Neural progenitor cell (in vitro differentiated cells): ENCODE measurements around the gene NPM1. TPM values are rescaled to one million over a fixed set of nuclear protein-coding genes. Genes with fewer than 3 reads are reported as not detected.
A peak's percentile ranks its signal among the peaks of the same experiment; 100 is the strongest.

Experiments
- DNase-seq: peaks from one replicate; pipeline ENCODE4 v3.0.0-alpha.2; 2016; ENCODE audit warnings: low spot score
- H2AFZ ChIP-seq: fragments of 200-600 bp; sonication (generic); replicated peaks from 2 replicates; pipeline ENCODE4 v1.6.1; 2016; ENCODE audit warnings: antibody characterized with exemption
- H3F3A ChIP-seq: fragments of 200-600 bp; sonication (generic); 2 replicates; pipeline ENCODE4 v1.6.1; 2016; ENCODE audit warnings: antibody characterized with exemption, low read depth
- H3K27ac ChIP-seq: fragments of 200-600 bp; sonication (generic); 2 replicates; pipeline ENCODE4 v1.5.1; 2016; ENCODE audit warnings: mild to moderate bottlenecking
- H3K27me3 ChIP-seq: fragments of 200-600 bp; sonication (generic); 2 replicates; pipeline ENCODE4 v1.6.1; 2016; ENCODE audit warnings: mild to moderate bottlenecking, moderate library complexity
- H3K36me3 ChIP-seq: fragments of 200-600 bp; sonication (generic); 2 replicates; pipeline ENCODE4 v1.5.1; 2016
- H3K4me1 ChIP-seq: fragments of 200-600 bp; sonication (generic); 2 replicates; pipeline ENCODE4 v1.6.1; 2016; ENCODE audit warnings: mixed run types
- H3K4me2 ChIP-seq: fragments of 200-600 bp; sonication (generic); 2 replicates; pipeline ENCODE4 v1.6.1; 2016
- H3K4me3 ChIP-seq: fragments of 200-600 bp; sonication (generic); 2 replicates; pipeline ENCODE4 v1.5.1; 2016
- H3K79me2 ChIP-seq: fragments of 200-600 bp; sonication (generic); 2 replicates; pipeline ENCODE4 v1.6.1; 2016; ENCODE audit warnings: low read depth
- H3K9ac ChIP-seq: fragments of 200-600 bp; sonication (generic); 2 replicates; pipeline ENCODE4 v1.6.1; 2016
- H3K9me3 ChIP-seq: fragments of 200-600 bp; sonication (generic); 2 replicates; pipeline ENCODE4 v1.5.1; 2016; ENCODE audit warnings: low read depth
- H4K20me1 ChIP-seq: fragments of 200-600 bp; sonication (generic); 2 replicates; pipeline ENCODE4 v1.6.1; 2016; ENCODE audit warnings: low read depth
- H3K27ac Mint-ChIP-seq: 3 replicates; pipeline ENCODE4 v1.8.0; 2021; ENCODE audit warnings: mixed read lengths
- H3K27me3 Mint-ChIP-seq: 2 replicates; pipeline ENCODE4 v1.8.0; 2022; ENCODE audit warnings: low read depth, mild to moderate bottlenecking, inconsistent platforms, moderate library complexity, mixed read lengths; ENCODE audit not compliant: insufficient read depth
- H3K36me3 Mint-ChIP-seq: 3 replicates; pipeline ENCODE4 v1.8.0; 2021; ENCODE audit warnings: mixed read lengths
- H3K4me1 Mint-ChIP-seq: 3 replicates; pipeline ENCODE4 v1.8.0; 2021; ENCODE audit warnings: mixed read lengths
- H3K4me3 Mint-ChIP-seq: 3 replicates; pipeline ENCODE4 v1.8.0; 2021; ENCODE audit warnings: mild to moderate bottlenecking, moderate library complexity, mixed read lengths
- H3K9me3 Mint-ChIP-seq: 3 replicates; pipeline ENCODE4 v1.8.0; 2020; ENCODE audit warnings: mixed read lengths
- CTCF ChIP-seq: fragments of 200-600 bp; sonication (generic); IDR thresholded peaks from 2 replicates; pipeline ENCODE4 v1.5.1; 2017; ENCODE audit warnings: antibody characterized with exemption, mild to moderate bottlenecking
- EZH2 ChIP-seq: fragments of 200-600 bp; sonication (generic); IDR thresholded peaks from 2 replicates; pipeline ENCODE4 v1.6.1; 2017; ENCODE audit warnings: antibody characterized with exemption, mild to moderate bottlenecking, moderate library complexity
- EZH2phosphoT487 ChIP-seq: fragments of 200-600 bp; sonication (generic); IDR thresholded peaks from 2 replicates; pipeline ENCODE4 v1.6.1; 2017; ENCODE audit warnings: antibody characterized with exemption
- total RNA-seq: library from RNA; depleted of rRNA; stranded (reverse); fragments of >200 nt; gene quantifications from 2 replicates; pipeline ENCODE4 v1.2.3, GENCODE V29; 2015; ENCODE audit warnings: low replicate concordance

The NPM1 gene
- total RNA-seq = 2,155 and 3,685 TPM in 2 replicates

- Mint-ChIP-seq H3K4me1 (peaks cover 32% of the 10 kb centered on the region), H3K27ac (peak within 1 kb of the TSS; percentile 100)
Measured at GRCh38 chr5:171387345-171387969, at the start of gene NPM1. Gene NPM1, plus strand, starts transcription at chr5:171387849. Its CDS starts 100 bp downstream, at chr5:171387949.

GRCh38 chr5:171340042-171340441, 47.6 kb upstream of the NPM1 start:
- Mint-ChIP-seq H3K4me1 (no peaks in the 10 kb centered on the region), H3K27me3 (peaks cover 13% of the 10 kb centered on the region), H3K36me3 (no peaks in the 10 kb centered on the region), H3K27ac (no peak overlapping the region), H3K4me3 (no peak overlapping the region), H3K9me3 (no peaks in the 10 kb centered on the region)
- Histone ChIP-seq H3K27ac (no peak overlapping the region), H3K36me3 (no peaks in the 10 kb centered on the region), H3K4me2 (no peak overlapping the region), H2AFZ (no peak overlapping the region), H3K27me3 (peaks cover 57% of the 10 kb centered on the region), H3K4me1 (no peaks in the 10 kb centered on the region), H3K79me2 (no peaks in the 10 kb centered on the region), H3K9ac (no peak overlapping the region), H3K4me3 (no peak overlapping the region), H4K20me1 (no peaks in the 10 kb centered on the region), H3K9me3 (no peaks in the 10 kb centered on the region), H3F3A (no peaks in the 10 kb centered on the region)
- TF ChIP-seq EZH2 = no peak
- TF ChIP-seq CTCF = no peak
- TF ChIP-seq EZH2phosphoT487 = no peak
- DNase-seq = no peak

More at GRCh38 chr5:171387345-171387969, at the start of gene NPM1:
- DNase-seq = peak; percentile 98
- peak within 1 kb of the TSS; percentile 95 for H3K4me2 ChIP-seq
- H3K4me3 ChIP-seq = peak within 1 kb of the TSS; percentile 77
- H3K9ac ChIP-seq = peak within 1 kb of the TSS; percentile 94
- no peaks in the 10 kb centered on the region for H3K9me3 ChIP-seq
- peak within 1 kb of the TSS; percentile 42 for H2AFZ ChIP-seq
- peaks cover 22% of the 10 kb centered on the region for H3K4me1 ChIP-seq
- H3K27ac ChIP-seq = peak within 1 kb of the TSS; percentile 87
- H3K27me3 Mint-ChIP-seq = peaks cover 6% of the 10 kb centered on the region
- peaks cover 19% of the 10 kb centered on the region for H3K36me3 Mint-ChIP-seq
- H3F3A ChIP-seq = no peaks in the 10 kb centered on the region
- H3K4me3 Mint-ChIP-seq = peak within 1 kb of the TSS; percentile 99
- peaks cover 58% of the 10 kb centered on the region for H3K79me2 ChIP-seq
- H3K36me3 ChIP-seq = peaks cover 3% of the 10 kb centered on the region
- no peak for TF ChIP-seq EZH2
- TF ChIP-seq EZH2phosphoT487 = no peak
- no peak for TF ChIP-seq CTCF
- no peaks in the 10 kb centered on the region for H3K27me3 ChIP-seq
- H3K9me3 Mint-ChIP-seq = no peaks in the 10 kb centered on the region
- peaks cover 46% of the 10 kb centered on the region for H4K20me1 ChIP-seq

- Histone ChIP-seq H2AFZ (no peak overlapping the region), H3K79me2 (no peaks in the 10 kb centered on the region), H3K27ac (no peak overlapping the region), H3K9me3 (no peaks in the 10 kb centered on the region), H3K27me3 (peaks cover 53% of the 10 kb centered on the region), H3K4me3 (no peak overlapping the region), H3K4me2 (no peak overlapping the region), H4K20me1 (no peaks in the 10 kb centered on the region), H3F3A (no peaks in the 10 kb centered on the region), H3K9ac (no peak overlapping the region), H3K4me1 (no peaks in the 10 kb centered on the region), H3K36me3 (no peaks in the 10 kb centered on the region)
- H3K9me3 Mint-ChIP-seq = no peaks in the 10 kb centered on the region
- no peaks in the 10 kb centered on the region for H3K36me3 Mint-ChIP-seq
- H3K4me3 Mint-ChIP-seq = no peak overlapping the region
- DNase-seq = no peak
- H3K4me1 Mint-ChIP-seq = no peaks in the 10 kb centered on the region
- no peak overlapping the region for H3K27ac Mint-ChIP-seq
- H3K27me3 Mint-ChIP-seq = peaks cover 11% of the 10 kb centered on the region
- TF ChIP-seq EZH2 = no peak
- TF ChIP-seq CTCF = no peak
- TF ChIP-seq EZH2phosphoT487 = no peak
Measured at GRCh38 chr5:171340491-171340890, 47.2 kb upstream of the NPM1 start.
